ENCODE results near the gene PDK1. TPM values are rescaled to one million over a fixed set of nuclear protein-coding genes. Genes with fewer than 3 reads are reported as not detected.

PDK1 gene
- total RNA-seq (10 to 100 TPM; 37.3 to 70.3 (median 48.6) TPM), total RNA-seq (36.2 to 156 (median 68.4) reads per million in 29 experiments)
- 36.8 TPM for total RNA-seq (2013)

DNA sequence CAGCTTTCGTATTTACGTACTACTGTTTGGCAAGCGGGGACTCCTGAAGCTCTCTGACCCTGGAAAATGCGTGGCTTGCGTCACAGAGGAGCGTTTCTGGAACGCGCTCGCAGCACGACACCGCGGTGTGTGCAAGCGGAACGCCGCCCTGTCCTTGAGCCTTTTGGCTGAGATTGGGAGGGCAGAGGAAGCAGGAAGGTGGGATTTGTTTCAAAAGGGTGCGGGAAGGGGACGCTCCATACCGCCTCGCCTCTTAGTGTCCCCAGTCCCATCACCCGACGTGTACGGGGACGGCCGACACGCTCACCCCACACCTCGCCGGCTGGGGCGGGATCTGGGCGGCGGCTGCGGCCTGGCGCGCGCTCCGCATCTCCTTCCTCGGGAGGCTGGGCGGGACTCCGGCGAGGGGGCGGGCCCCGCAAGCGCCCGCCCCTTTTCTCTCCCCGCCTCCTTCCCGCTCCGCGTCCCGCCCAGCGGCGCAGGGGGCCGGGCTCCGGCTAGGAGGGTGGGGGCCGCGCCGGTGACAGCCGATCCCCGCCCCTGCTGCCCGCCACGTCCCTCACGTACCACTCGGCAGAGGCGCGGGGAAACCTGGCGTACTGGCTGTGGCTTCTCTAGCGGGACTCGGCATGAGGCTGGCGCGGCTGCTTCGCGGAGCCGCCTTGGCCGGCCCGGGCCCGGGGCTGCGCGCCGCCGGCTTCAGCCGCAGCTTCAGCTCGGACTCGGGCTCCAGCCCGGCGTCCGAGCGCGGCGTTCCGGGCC is at the start of gene PDK1:
Gene PDK1 (plus strand): TSS at position 569 of the 762 bp plus-strand sequence. CDS start 61 bp downstream, at position 630.
- peaks cover 0 to 4% of the 10 kb centered on the region in 2 donors for H3K36me3 ChIP-seq (ENCODE audit: control insufficient read depth in 2 of 2, extremely low read depth in 1 of 2, insufficient read depth in 1 of 2, low read length in 1 of 2)
- Mint-ChIP-seq H3K27ac (peak within 1 kb of the TSS; percentile 92 to 95), H3K4me3 (peak within 1 kb of the TSS; percentile 88 to 95 (median 92)), H3K4me1 (peaks cover 47 to 59% (median 55%) of the 10 kb centered on the region in 3 donors), H3K27me3 (no peaks in the 10 kb centered on the region), H3K9me3 (no peaks in the 10 kb centered on the region), H3K36me3 (peaks cover 8% of the 10 kb centered on the region)
- under 1% methylated on average over 81 of the region's 88 CpGs for whole genome bisulfite sequencing (ENCODE audit: insufficient coverage)
- ChIA-PET POLR2A (interaction anchor here in 1 of 2 donors (0.7 kb wide), 1 partner anchor 126 kb away, joined by 3 read pairs; no protein-coding TSS in a partner anchor), CTCF (interaction anchor here (0.7 to 1.0 kb wide), 2 partner anchors 113 to 1786 kb away, joined by 3 read pairs; no protein-coding TSS in a partner anchor)
- ATAC-seq (replicated peaks in 1 of 4) (peak; percentile 93 to 96 (median 94)), DNase-seq (peak; percentile 83 to 95 (median 89))
- no peaks in the 10 kb centered on the region for H3K27me3 ChIP-seq (replicated peaks in 1 of 2; ENCODE audit: control insufficient read depth in 2 of 2, extremely low read depth in 1 of 2, insufficient read depth in 2 of 2, low read length in 1 of 2)
- H3K4me3 ChIP-seq (ENCODE audit: control insufficient read depth in 1 of 2, extremely low read depth in 1 of 2, low read length in 1 of 2) = peak within 1 kb of the TSS; percentile 85 to 96
- H3K4me1 ChIP-seq (ENCODE audit: control insufficient read depth in 1 of 2, extremely low read depth in 1 of 2, insufficient read depth in 2 of 2, low read length in 2 of 2) = peaks cover 25 to 27% of the 10 kb centered on the region in 2 experiments
- no peaks in the 10 kb centered on the region for H3K9me3 ChIP-seq
- H3K27ac ChIP-seq (ENCODE audit: low read length) = peak within 1 kb of the TSS; percentile 40

GRCh38 chr2:172507199-172507598 is 48.7 kb upstream of the PDK1 start:
- POLR2A ChIA-PET = no interaction called here
- Mint-ChIP-seq H3K4me1 (peaks cover 38 to 80% (median 60%) of the 10 kb centered on the region in 3 donors), H3K9me3 (peaks cover 0 to 5% (median 3%) of the 10 kb centered on the region in 3 donors), H3K27ac (peak overlapping the region in 1 of 2 donors; percentile 73), H3K27me3 (no peaks in the 10 kb centered on the region), H3K36me3 (peaks cover 46% of the 10 kb centered on the region), H3K4me3 (no peak overlapping the region)
- Histone ChIP-seq H3K36me3 (ENCODE audit: control insufficient read depth in 2 of 2, extremely low read depth in 1 of 2, insufficient read depth in 1 of 2, low read length in 1 of 2) (peaks cover 0 to 38% of the 10 kb centered on the region in 2 donors), H3K4me1 (ENCODE audit: control insufficient read depth in 1 of 2, extremely low read depth in 1 of 2, insufficient read depth in 2 of 2, low read length in 2 of 2) (peaks cover 5 to 17% of the 10 kb centered on the region in 2 experiments), H3K4me3 (ENCODE audit: control insufficient read depth in 1 of 2, extremely low read depth in 1 of 2, low read length in 1 of 2) (no peak overlapping the region), H3K27me3 (replicated peaks in 1 of 2; ENCODE audit: control insufficient read depth in 2 of 2, extremely low read depth in 1 of 2, insufficient read depth in 2 of 2, low read length in 1 of 2) (no peaks in the 10 kb centered on the region), H3K27ac (ENCODE audit: low read length) (no peak overlapping the region), H3K9me3 (peaks cover under 1% of the 10 kb centered on the region)
- WGBS (ENCODE audit: insufficient coverage) = 100% methylated on average over 1 of the region's 4 CpGs
- DNase-seq (no peak), ATAC-seq (replicated peaks in 1 of 4) (no peak)
- CTCF ChIA-PET = interaction anchor here in 1 of 2 donors (0.5 kb wide), 1 partner anchor 299 kb away, joined by 3 read pairs; no protein-coding TSS in a partner anchor

DNA sequence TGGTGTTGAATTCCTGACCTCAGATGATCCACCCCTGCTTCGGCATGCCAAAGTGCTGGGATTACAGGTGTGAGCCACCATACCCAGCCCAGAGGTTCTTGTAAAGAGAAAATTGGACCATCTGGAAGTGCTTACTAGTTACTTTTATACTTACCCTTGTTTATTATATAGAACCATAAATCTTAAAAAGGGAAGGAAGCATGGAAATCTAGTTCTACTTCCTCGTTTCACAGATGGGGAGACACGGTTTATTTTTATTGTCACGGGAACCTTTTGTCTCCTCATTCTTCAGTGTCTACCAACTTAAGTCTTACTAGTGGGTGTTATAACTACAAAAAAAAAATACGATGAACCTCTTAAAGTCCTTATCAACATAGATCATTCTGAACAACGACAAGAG is 45.8 kb upstream of the PDK1 start:
- POLR2A ChIA-PET = no interaction called here
- H3K4me3 ChIP-seq (ENCODE audit: control insufficient read depth in 1 of 2, extremely low read depth in 1 of 2, low read length in 1 of 2) = no peak overlapping the region
- Mint-ChIP-seq H3K27ac (peak overlapping the region; percentile 54 to 71), H3K4me1 (peaks cover 35 to 64% (median 50%) of the 10 kb centered on the region in 3 donors), H3K4me3 (peak overlapping the region in 2 of 3 donors; percentile 48 to 63), H3K36me3 (peaks cover 38% of the 10 kb centered on the region), H3K9me3 (peaks cover 0 to 26% (median 21%) of the 10 kb centered on the region in 3 donors), H3K27me3 (no peaks in the 10 kb centered on the region)
- no peak for DNase-seq
- H3K36me3 ChIP-seq (ENCODE audit: control insufficient read depth in 2 of 2, extremely low read depth in 1 of 2, insufficient read depth in 1 of 2, low read length in 1 of 2) = peaks cover 5 to 16% of the 10 kb centered on the region in 2 donors
- ATAC-seq (replicated peaks in 1 of 4) = peak in 2 of 4 experiments; percentile 15 to 20
- H3K4me1 ChIP-seq (ENCODE audit: control insufficient read depth in 1 of 2, extremely low read depth in 1 of 2, insufficient read depth in 2 of 2, low read length in 2 of 2) = peaks cover 5 to 15% of the 10 kb centered on the region in 2 experiments
- H3K27ac ChIP-seq (ENCODE audit: low read length) = no peak overlapping the region
- H3K9me3 ChIP-seq = peaks cover 2% of the 10 kb centered on the region
- CTCF ChIA-PET = interaction anchor here (0.6 to 0.7 kb wide), 2 partner anchors 64 to 1691 kb away, joined by 3 to 4 read pairs; no protein-coding TSS in a partner anchor
- H3K27me3 ChIP-seq (replicated peaks in 1 of 2; ENCODE audit: control insufficient read depth in 2 of 2, extremely low read depth in 1 of 2, insufficient read depth in 2 of 2, low read length in 1 of 2) = no peaks in the 10 kb centered on the region
- WGBS (ENCODE audit: insufficient coverage) = no CpG with 5 or more reads among the region's 6 CpGs

DNA sequence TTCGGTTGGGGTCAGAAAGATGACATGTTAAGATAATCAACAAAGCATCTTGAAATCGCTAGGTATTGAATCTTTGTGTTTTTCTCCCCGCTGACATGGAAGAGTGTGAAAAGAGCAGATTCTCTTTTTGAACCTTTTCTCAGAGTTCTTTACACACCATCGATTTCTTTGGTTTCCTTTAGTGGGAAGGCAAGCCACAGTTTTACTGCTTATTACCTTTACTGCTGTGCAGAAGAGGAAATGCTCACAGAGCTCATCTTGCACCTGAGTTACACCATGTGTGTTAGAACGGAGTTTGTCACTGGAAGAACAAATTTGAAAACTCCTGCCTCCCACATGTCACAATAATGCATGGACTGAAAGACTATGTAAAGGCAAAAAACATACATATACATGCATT is 45.3 kb upstream of the PDK1 start:
- peak overlapping the region; percentile 54 to 71 for H3K27ac Mint-ChIP-seq
- DNase-seq (peak in 1 of 35 experiments; percentile 21), ATAC-seq (replicated peaks in 1 of 4) (peak; percentile 57 to 79 (median 75))
- peak overlapping the region in 2 of 3 donors; percentile 48 to 63 for H3K4me3 Mint-ChIP-seq
- Histone ChIP-seq H3K36me3 (ENCODE audit: control insufficient read depth in 2 of 2, extremely low read depth in 1 of 2, insufficient read depth in 1 of 2, low read length in 1 of 2) (peaks cover 5 to 16% of the 10 kb centered on the region in 2 donors), H3K9me3 (peaks cover 2% of the 10 kb centered on the region), H3K27me3 (replicated peaks in 1 of 2; ENCODE audit: control insufficient read depth in 2 of 2, extremely low read depth in 1 of 2, insufficient read depth in 2 of 2, low read length in 1 of 2) (no peaks in the 10 kb centered on the region), H3K4me3 (ENCODE audit: control insufficient read depth in 1 of 2, extremely low read depth in 1 of 2, low read length in 1 of 2) (peak overlapping the region in 1 of 2 donors; percentile 32), H3K27ac (ENCODE audit: low read length) (no peak overlapping the region), H3K4me1 (ENCODE audit: control insufficient read depth in 1 of 2, extremely low read depth in 1 of 2, insufficient read depth in 2 of 2, low read length in 2 of 2) (peaks cover 5 to 15% of the 10 kb centered on the region in 2 experiments)
- no peaks in the 10 kb centered on the region for H3K27me3 Mint-ChIP-seq
- ChIA-PET CTCF (interaction anchor here in 1 of 2 donors (0.6 kb wide), 1 partner anchor 1692 kb away, joined by 3 read pairs; no protein-coding TSS in a partner anchor), POLR2A (interaction anchor here (0.5 to 0.6 kb wide), 2 partner anchors 460 to 618 kb away, joined by 4 to 6 read pairs; no protein-coding TSS in a partner anchor)
- peaks cover 38% of the 10 kb centered on the region for H3K36me3 Mint-ChIP-seq
- peaks cover 0 to 26% (median 25%) of the 10 kb centered on the region in 3 donors for H3K9me3 Mint-ChIP-seq
- WGBS (ENCODE audit: insufficient coverage) = no CpG with 5 or more reads among the region's 5 CpGs
- H3K4me1 Mint-ChIP-seq = peaks cover 35 to 60% (median 47%) of the 10 kb centered on the region in 3 donors

- Histone ChIP-seq H3K4me1 (ENCODE audit: control insufficient read depth in 1 of 2, extremely low read depth in 1 of 2, insufficient read depth in 2 of 2, low read length in 2 of 2) (peaks cover 5 to 15% of the 10 kb centered on the region in 2 experiments), H3K9me3 (peaks cover 2% of the 10 kb centered on the region), H3K4me3 (ENCODE audit: control insufficient read depth in 1 of 2, extremely low read depth in 1 of 2, low read length in 1 of 2) (no peak overlapping the region), H3K27me3 (replicated peaks in 1 of 2; ENCODE audit: control insufficient read depth in 2 of 2, extremely low read depth in 1 of 2, insufficient read depth in 2 of 2, low read length in 1 of 2) (no peaks in the 10 kb centered on the region), H3K36me3 (ENCODE audit: control insufficient read depth in 2 of 2, extremely low read depth in 1 of 2, insufficient read depth in 1 of 2, low read length in 1 of 2) (peaks cover 5 to 7% of the 10 kb centered on the region in 2 donors), H3K27ac (ENCODE audit: low read length) (no peak overlapping the region)
- peaks cover 34 to 41% (median 36%) of the 10 kb centered on the region in 3 donors for H3K4me1 Mint-ChIP-seq
- ATAC-seq (replicated peaks in 1 of 4) (no peak), DNase-seq (no peak)
- H3K27ac Mint-ChIP-seq = peak overlapping the region in 1 of 2 donors; percentile 44
- no peaks in the 10 kb centered on the region for H3K27me3 Mint-ChIP-seq
- peaks cover 22% of the 10 kb centered on the region for H3K36me3 Mint-ChIP-seq
- 69% methylated on average over 4 of the region's 5 CpGs for WGBS (ENCODE audit: insufficient coverage)
- H3K9me3 Mint-ChIP-seq = peaks cover 6 to 33% (median 27%) of the 10 kb centered on the region in 3 donors
- ChIA-PET CTCF (interaction anchor here in 1 of 2 donors (0.6 kb wide), 1 partner anchor 1380 kb away, joined by 5 read pairs; no protein-coding TSS in a partner anchor), POLR2A (no interaction called here)
- H3K4me3 Mint-ChIP-seq = no peak overlapping the region
Measured at GRCh38 chr2:172512810-172513523, 42.9 kb upstream of the PDK1 start.

DNA sequence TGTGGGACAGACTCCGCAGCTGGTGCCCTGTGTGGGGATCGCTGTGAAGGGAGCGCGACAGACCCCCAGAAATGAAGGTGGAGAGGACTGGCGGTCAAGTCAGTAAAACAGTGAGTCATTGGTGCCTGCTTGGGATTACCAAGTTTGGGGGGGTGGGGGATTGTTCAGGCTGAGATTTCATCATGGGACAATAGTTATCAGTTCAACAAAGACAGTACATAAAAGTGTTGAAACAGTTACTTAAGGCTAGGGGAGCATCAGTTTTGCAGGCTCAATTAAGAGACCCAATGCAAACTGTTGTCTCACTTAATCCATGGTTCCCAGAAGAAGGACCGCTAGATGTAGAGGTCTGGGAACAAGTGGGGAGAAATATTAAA is 42.4 kb upstream of the PDK1 start:
- no peaks in the 10 kb centered on the region for H3K27me3 ChIP-seq (replicated peaks in 1 of 2; ENCODE audit: control insufficient read depth in 2 of 2, extremely low read depth in 1 of 2, insufficient read depth in 2 of 2, low read length in 1 of 2)
- Mint-ChIP-seq H3K4me1 (peaks cover 29 to 40% (median 31%) of the 10 kb centered on the region in 3 donors), H3K4me3 (no peak overlapping the region), H3K27ac (no peak overlapping the region), H3K27me3 (no peaks in the 10 kb centered on the region), H3K36me3 (peaks cover 17% of the 10 kb centered on the region), H3K9me3 (peaks cover 6 to 33% (median 27%) of the 10 kb centered on the region in 3 donors)
- peaks cover 2% of the 10 kb centered on the region for H3K9me3 ChIP-seq
- 97% methylated on average over 5 of the region's 6 CpGs for WGBS (ENCODE audit: insufficient coverage)
- peaks cover 2 to 5% of the 10 kb centered on the region in 2 donors for H3K36me3 ChIP-seq (ENCODE audit: control insufficient read depth in 2 of 2, extremely low read depth in 1 of 2, insufficient read depth in 1 of 2, low read length in 1 of 2)
- DNase-seq = no peak
- H3K4me1 ChIP-seq (ENCODE audit: control insufficient read depth in 1 of 2, extremely low read depth in 1 of 2, insufficient read depth in 2 of 2, low read length in 2 of 2) = peaks cover 0 to 15% of the 10 kb centered on the region in 2 experiments
- ChIA-PET CTCF (no interaction called here), POLR2A (no interaction called here)
- no peak for ATAC-seq (replicated peaks in 1 of 4)
- H3K4me3 ChIP-seq (ENCODE audit: control insufficient read depth in 1 of 2, extremely low read depth in 1 of 2, low read length in 1 of 2) = no peak overlapping the region
- no peak overlapping the region for H3K27ac ChIP-seq (ENCODE audit: low read length)

Data from T-cell (primary cell).